Dedifferentiated amniotic fluid mesenchymal stem cell (primary cell): ENCODE results near the gene CISH.
A peak's percentile ranks its signal among the peaks of the same experiment; 100 is the strongest.

Experiments used
- DNase-seq: peaks from one replicate; pipeline ENCODE4 v3.0.0-alpha.2; 2016; ENCODE audit errors: extremely low spot score

Gene CISH

DNA sequence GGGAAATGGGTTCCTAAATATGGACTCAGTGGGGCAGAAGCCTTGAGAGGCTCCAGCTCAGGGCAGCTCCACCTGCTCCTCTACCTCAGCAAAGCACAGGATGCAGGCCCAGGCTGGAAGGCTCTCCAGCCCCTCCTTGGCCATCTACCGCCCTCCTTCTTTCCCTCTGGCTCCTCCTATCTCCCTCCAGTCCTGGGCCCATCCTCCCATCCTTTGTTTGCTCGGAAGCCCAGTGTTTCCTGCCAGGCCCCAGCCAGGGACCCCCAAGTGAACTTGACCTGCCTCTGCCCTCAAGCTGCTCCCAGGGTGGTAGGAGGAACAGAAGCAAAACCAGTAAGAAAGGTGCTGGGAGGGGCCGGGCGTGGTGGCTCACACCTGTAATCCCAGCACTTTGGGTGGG is 25.4 kb upstream of the CISH start:
- DNase-seq = no peak

DNA sequence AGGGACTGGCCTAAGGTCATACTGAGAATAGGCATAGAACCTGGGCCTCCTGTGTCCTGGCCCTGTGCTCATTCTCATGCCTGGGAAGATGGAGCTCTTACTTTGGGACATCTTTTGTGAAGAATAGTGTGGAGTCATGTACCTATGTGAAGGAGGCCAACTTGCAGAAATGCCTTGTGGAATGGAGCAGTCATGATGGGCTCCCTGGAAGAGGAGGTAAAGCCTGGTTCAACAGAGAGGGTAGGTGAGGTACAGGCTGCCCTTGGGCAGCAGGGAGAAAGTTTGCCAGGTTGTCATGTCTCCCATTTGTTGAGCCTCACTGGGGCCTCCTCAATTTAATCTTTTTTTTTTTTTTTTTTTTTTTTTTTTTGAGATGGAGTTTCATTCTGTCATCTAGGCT is 23.5 kb upstream of the CISH start:
- DNase-seq = no peak

DNA sequence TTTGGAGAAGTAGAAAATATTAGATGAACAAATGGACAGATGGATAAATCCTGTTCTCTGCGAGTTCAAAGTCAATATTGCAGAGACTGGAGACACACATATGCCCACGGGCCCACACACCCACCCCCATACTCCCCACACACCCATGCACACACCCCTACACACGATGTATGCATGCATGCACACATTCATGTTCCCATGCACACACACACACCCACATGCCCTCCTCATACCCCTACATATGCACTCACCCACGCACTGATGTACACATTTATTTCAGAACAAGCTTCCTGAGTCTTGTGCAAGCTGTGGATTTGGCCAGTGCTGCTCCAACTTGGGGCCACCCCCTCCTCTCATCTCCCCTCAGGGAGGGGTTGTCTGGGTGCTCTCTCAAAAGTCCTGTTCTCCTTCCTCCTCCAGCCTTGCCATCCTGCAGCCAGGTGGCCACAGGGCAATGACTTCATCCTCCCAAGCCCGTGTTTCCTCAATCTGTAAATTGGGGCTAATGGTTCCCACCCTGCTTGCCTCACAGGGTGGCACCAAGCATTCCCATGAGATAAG is 21.7 kb upstream of the CISH start:
- DNase-seq = no peak

DNA sequence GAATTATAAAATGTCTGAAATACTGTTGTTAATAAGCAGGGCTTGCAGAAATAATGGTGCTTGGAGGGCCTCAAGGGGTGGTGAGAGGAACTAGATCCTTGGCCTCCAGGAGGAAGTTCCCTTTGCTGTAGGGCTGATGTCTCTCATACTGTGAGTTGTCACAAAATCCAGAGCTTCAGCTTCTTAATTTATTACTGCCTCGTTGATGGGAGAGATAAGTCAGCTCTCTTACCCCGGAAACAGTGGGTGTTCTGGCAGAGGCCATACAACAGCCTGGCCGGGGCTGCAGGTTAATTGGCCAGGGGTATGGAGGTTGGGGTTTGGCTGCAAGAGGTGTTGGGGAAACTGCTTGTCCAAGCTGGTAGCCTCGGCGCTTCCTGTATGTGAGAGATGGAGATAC is 20.9 kb upstream of the CISH start:
- DNase-seq = no peak

DNA sequence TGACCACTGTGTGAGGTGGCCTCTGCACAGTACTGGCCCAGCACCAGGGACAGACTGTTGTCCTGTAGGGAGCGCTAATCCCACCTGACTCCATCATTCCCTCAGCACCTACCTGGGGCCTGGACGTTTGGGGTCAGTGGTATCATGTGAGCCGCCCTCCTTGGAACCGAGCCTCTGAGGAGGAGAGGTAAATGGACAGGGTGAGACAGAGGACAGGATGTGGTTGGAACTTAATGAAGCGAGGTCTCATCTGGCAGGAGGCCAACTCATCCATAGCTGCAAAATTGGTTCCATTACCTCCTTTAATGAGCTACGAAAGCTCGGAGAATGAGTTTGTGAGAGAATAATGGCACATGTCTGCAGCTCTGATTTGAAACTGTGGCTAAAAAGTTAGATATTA is 19.3 kb upstream of the CISH start:
- DNase-seq = no peak

DNA sequence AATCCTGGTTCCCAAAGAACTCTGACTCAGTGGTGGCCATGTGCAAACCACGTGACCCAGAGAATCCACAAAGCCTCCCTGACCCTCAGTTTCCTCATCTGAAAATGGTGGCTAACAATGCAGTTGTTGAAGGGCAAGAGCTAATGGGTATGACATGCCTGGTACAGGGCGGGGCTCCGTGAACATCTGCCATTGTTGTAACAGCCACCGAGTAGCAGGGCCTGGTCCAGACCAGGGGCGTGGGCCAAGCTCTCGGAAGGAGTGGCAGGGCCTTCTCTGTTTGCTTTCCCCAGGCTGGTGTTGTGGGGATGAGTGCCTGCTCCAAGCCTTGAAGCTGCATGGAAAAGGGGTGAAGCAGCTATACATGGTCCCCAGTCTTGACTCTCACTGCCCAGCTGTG is 18.8 kb upstream of the CISH start:
- no peak for DNase-seq

DNA sequence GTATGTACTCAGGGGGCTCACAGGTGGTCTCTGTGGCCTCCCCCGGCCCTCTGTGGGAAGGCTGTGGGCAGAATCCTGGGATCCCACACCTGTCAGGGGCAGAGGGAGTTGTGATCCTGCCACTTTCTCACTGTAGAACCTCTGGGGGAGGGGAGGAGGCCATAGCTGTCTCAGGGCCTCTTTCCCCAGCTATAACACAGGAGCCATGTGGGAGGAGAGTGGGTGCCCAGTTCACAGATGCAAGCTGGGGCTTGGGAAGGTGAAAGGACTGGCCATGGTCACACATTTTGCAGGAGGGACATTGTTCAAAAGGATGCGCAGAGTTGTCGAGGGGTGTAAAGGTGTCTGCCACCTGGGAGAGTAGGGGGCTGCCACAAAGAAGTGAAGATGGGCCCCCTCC is 17.0 kb upstream of the CISH start:
- no peak for DNase-seq

DNA sequence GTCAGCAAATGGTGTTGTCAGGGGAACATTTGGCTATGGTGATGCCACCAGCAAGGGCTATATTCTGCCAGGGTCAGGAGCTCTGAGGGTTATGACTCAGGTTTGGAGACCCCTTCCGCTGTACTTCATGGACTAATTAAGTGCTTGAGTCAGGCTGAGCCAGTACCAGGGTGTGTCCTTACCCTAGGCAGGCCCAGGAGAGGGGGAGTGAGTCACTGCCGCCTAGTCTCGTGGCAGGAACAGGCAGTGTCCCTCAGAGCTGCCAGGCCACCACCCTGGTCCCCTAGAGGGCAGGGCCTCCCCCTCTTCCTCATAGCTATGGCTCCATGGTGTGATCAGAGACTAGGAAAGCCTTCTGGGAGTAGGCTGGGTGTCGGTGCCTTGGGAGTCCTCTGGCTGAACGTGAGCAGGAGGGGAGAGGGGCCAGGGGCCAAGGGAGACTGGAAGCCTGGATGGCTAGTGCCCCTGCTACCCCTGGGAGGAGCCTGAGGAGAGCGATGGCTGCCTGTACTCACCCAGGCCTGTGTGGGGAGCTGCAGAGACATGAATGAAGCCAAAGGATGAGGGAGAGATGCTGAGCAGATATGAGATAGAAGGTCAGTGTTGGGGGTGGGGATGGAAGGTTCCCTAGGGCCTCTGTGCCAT is 16.0 kb upstream of the CISH start:
- DNase-seq = peak; percentile 49

DNA sequence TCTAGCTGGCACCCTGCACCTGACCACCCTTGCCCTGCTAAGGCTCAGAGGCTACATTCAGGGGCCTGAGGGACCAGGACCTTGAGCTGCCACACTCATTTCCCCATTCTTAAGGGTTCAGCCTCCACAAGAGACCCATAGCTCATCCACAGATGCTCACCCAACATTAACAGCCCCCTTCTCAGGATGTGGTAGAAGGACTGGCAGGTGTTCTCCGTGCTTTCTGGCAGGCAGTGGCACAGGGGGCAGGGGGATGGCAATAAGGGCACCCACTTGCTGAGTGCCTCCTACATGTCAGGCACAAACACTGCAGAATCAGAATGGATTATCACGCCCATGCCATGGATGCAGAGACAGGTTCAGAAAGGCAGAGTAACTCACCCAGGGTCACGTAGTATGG is 14.8 kb upstream of the CISH start:
- DNase-seq = no peak

DNA sequence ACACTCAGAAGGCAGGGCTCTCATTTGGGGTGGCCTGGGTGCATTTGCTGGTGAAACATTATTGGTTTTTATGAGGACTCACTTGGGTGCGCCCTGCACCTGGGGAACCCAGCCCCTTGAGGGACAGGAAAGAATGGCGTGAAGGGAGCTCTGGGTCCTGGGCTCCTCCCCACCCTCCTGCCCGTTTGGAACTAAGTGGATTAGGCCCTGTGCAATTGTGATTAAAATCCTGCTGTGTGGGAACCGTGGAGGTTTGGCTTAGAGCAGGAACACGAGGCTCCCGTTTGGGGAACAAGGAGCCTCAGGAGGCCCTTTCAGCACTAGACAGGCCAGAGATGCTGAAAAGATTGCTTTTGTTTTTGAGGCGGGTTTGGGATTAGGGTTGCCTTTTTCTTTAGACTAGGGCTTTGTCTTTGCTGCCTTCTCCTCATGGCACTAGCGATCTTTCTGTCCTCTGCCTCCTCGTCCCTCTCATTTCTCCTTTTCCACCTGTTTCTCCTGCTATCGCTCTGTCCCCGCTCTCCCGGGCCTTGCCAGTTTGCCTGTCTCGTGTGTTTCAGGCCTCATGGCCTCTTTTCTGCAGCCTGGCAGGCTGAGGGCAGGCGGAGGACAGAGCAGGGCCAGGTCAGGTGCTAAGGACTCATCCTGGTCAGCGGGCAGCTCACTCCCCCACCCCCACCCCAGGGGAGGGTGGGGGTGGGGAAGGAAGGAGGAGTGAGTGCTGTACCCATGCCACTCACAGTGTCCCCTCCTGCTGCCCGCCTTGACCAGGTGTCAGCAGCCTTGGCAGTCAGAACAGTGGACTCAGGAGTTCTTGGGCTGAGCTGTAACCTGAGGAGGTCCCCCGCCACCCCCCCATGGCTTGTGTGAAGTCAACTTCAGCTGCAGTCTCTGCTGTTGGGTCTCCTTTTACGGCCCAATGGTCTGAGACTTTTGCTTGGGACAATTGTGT is 13.9 kb upstream of the CISH start:
- no peak for DNase-seq

DNA sequence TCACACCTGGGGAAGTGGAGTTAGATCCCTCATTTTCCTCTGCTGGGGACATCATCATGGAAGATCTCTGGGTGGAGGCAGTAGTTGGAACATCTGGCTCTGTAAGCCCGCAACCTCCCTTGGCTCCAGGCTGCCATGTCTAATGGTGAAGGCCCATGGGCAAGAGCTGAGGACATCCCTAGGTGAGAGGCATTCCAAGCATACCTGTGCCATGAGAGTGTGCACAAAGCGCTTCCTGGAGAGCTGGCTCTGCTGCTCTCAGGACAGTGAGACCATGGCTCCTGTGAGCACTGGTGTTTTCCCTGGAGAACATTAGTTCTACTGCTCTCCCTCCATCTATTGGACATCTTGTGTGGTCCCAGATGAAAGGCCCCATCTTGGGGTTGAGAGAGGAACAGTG is 13.1 kb upstream of the CISH start:
- no peak for DNase-seq

DNA sequence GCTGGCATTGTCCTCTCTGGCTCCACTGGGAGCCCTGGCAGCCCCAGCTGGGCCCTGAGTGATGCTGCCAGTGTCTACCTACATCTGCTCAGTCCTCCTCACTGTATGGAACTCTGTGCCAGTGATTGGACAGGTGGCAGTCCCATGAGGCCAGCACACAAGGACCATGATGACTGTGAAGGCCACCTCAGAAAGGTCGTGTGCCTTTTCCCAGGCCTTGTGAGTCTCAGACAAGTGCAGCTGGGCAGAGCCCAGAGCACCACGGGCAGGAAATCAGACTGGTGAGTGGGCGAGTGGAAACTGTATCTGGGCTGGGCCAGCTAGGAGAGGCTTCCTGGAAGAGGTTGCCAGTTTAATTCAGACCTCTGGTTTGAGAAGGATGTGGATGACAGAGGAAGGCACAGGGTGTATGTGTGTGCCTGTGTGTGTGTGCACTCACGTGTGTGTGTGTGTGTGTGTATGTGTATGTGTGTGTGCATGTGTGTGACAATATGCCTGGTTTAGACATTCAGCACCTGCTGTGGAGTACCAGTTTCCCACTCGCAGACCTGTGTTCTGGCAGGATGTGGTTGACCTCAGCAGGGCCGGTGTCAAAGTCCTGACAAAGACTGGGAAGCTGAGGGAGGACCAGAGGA is 12.4 kb upstream of the CISH start:
- DNase-seq = no peak

DNA sequence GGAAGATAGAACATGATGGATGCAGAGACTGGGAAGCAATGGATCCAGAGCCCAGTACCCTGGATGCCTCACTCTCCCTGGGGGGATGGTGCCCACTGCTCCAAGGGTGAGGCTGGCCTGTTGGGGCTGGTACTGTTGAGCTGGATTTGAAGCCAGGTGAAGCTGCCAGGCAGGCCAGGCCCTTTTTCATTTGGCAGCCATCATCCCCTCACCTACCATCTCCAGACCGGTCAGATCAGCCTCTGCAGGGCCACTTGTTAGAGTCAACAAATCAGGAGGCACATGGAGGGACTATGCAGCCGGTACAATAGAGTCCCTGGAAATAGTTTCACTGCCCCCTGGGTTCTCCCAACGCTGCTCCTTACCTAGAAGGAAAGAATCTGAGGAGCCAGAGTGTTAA is 11.3 kb upstream of the CISH start:
- DNase-seq = no peak

DNA sequence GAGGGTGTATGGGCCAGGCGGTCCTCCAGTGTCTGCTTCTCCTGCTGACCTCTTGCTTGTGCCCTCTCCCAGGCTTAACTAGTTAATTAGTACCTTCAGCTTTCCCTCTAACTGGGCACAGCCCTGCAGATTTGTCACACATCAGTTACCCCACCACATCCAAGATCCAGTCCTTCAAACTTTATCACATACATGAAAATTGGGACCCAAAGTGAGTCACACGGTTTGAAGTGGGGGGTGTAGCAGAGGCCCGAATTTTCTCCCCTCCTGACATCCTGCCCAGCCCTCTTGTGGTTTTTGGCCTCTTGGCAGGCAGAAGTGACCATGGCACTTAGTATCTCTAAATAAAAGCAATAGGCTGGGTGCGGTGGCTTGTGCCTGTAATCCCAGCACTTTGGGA is 9.2 kb upstream of the CISH start:
- DNase-seq = no peak

DNA sequence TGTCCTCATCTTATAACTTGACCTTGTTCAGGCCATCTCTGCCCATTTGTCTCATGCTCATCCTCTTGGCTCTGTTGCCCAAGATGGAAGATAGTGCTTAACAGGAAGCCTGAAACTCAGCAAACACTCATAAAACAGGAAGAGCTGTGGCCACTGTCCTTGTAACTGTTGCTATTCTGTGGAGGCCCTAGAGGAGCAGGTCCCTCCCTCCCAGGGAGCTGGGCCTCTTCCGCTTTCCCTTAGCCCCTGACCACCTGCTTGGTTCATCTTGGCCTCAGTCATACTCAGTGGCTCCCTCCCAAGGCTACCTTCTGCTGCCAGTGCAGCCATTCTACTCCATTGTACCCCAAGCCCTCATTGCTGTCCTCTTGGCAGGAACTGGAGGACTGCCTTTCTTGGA is 8.8 kb upstream of the CISH start:
- DNase-seq = no peak

DNA sequence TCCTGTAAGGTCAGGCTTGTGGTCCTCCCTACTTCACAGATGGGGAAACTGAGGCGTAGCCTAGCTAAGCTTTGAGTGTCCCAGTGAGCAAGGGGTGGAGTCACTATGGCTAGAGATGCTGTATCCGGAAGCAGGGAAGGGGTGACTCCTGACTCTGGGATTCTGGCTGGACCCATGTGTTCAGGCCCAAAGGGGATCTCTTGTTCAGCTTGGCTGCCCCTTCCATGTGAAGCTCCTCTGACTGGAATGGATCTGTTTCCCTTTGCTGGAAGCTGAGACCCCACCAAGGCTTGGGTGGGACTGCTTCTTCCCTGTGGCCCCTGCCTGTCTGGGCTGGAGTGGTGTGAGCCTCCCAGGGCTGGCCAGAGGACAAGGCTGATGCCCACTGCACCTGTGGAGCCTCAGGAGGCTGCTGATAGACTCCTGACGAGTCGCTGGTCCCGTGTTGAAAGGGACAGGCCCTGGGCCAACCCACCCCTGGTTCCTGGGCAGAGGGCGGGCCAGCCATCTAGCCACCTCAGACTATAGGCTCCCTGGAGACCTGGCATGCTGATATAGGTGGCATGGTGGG is 6.4 kb upstream of the CISH start:
- no peak for DNase-seq

DNA sequence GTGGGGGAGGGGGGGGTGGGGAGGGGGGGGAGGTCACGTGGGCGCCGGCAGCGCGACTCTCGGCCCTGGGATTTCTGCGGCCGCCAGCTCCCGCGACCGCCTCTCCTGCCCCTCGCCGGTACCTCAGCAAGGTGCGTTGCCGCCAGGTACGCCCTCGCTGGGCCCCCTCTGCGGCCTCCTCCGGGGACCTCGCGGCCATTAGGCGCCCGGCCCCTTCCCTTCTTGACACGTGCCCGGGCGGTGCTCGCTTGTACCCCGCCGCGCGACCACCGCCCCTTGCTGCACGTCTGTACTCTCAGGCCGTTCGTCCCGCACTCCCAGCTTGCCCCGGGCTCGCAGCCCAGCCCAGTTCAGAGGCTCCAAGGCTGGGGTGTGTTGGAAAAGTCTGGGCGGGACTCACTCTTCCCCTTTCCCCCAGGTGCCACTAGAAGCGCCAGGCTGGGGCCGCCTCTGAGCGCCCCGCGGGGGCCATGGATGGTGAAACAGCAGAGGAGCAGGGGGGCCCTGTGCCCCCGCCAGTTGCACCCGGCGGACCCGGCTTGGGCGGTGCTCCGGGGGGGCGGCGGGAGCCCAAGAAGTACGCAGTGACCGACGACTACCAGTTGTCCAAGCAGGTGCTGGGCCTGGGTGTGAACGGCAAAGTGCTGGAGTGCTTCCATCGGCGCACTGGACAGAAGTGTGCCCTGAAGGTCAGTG is 5.7 kb upstream of the CISH start, which contains the start of gene MAPKAPK3:
Gene MAPKAPK3 (plus strand): TSS at position 56 of the 696 bp plus-strand sequence. CDS start 415 bp downstream, at position 471.
- no peak for DNase-seq

DNA sequence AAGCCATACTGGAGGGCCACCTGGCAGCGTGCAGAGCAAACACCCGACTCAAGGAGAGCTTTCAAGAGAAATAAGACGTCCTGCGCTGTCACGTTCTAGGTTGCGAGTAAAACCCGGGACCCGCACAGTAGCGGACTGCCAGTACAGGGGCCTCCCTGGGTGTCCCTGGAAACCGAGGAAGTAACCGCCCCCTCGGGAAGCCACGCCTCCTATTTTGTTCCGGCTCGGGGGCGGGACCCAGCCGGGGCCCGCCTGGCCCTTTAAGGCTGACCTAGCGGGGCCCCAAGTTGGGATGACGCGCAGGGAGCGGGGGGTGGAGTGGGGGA is 5.2 kb upstream of the CISH start:
- DNase-seq = peak; percentile 83

DNA sequence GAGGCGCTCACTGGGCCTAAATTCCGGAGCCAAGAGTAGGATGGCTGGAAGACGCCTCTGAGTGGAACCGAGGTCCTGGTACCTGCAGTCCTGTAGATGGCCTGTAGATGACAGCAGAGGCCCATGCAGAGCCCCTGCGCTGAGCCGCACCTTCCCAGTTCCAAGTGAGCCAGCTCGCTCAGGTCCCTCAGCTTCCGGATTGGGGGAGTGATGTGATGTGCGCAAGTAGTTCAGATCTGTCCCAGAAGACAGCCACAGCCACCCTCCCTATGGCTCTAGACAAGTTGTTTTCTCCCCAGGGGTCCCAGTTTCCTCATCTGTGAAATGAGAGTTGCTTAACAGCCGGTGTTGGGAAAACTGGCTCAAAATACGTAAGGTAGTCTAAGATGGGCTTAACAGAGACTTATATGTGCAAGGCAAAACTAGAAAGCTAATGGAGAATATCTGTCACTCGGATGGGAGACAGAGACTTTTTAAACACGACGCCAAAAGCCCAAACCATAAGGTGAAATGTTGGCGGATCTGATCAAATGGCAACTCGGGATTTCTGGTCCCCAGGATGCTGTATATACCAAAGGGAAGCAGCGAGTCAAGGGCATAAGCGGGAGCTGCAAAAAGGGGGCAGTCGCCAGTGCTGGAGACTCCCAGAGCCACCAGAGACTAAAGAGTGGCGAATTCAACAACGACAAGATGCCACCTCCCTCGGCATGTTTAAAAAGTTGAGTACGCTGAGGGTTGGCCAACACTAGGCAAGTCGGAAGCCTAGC is 4.6 kb upstream of the CISH start:
- DNase-seq = peak; percentile 86

DNA sequence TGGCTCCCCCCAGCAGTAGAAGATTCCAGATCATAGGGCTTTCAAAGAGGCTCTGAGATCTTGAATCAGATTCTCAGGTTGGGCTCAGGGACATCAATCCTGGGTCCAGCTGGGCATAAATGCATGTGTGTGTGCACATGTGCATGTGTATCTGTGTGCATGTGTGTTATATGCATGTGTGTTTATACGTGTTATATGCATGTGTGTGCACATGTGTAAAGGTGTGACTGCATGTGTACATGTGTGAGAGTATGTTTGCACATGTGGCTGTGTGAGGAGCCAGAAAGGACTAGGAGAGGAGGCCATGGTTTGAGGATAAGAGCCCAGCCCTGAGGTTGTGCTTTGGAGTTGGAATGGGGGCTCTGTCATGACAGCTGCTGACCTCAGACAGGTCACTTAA is 3.6 kb upstream of the CISH start:
- DNase-seq = no peak
